GM12892 (cell line): Measurements from ENCODE around the gene TOMM20L.

ENCODE experiments used
- POLR2A ChIP-seq: IDR thresholded peaks from 2 replicates; pipeline ENCODE4 v1.6.1; 2011; ENCODE audit warnings: low read depth, low read length, control low read depth
- POLR2AphosphoS5 ChIP-seq: IDR thresholded peaks from 2 replicates; pipeline ENCODE4 v1.6.1; 2011; ENCODE audit warnings: low read depth, low read length, control low read depth

- TF ChIP-seq POLR2A (no peak), POLR2AphosphoS5 (no peak)
These were observed 48.9 kb downstream of the TOMM20L start for GRCh38 chr14:58444627-58445026.
